Thyroid gland (tissue), 4 donors: Measurements from ENCODE around the gene GGNBP2.

Experiments
- CTCF ChIP-seq, 6 experiments: fragments of 200-600 bp in 3 of 6; fragments of 450-650 bp in 3 of 6; sonication (generic) in 3 of 6; IDR thresholded peaks; one replicate each; pipeline ENCODE4 v1.5.1; 2016 to 2019; ENCODE audit warnings: antibody characterized with exemption in 6 of 6, mild to moderate bottlenecking in 2 of 6, inconsistent platforms in 1 of 6, moderate library complexity in 1 of 6
- POLR2A ChIP-seq, 2 donors: fragments of 450-650 bp; IDR thresholded peaks; one replicate each; pipeline ENCODE4 v1.6.1; 2017; ENCODE audit warnings: antibody characterized with exemption in 2 of 2, mild to moderate bottlenecking in 2 of 2, moderate library complexity in 1 of 2

- TF ChIP-seq CTCF (IDR thresholded peaks at IDR 0.05) (no peak), POLR2A (IDR thresholded peaks at IDR 0.05) (no peak)
Observed at GRCh38 chr17:36501351-36501750, 43.4 kb upstream of the GGNBP2 start.
